IPS-15b (cell line): ENCODE data around the gene NAT8L.

ENCODE experiments used
- H3K27me3 ChIP-seq: one replicate; pipeline ENCODE4 v1.6.1; 2013; ENCODE audit warnings: low read length; ENCODE audit not compliant: control insufficient read depth, insufficient read depth
- H3K36me3 ChIP-seq: one replicate; pipeline ENCODE4 v1.6.1; 2013; ENCODE audit warnings: low read length; ENCODE audit not compliant: control insufficient read depth, insufficient read depth
- H3K4me1 ChIP-seq: one replicate; pipeline ENCODE4 v1.6.1; 2013; ENCODE audit warnings: mild to moderate bottlenecking, low read length; ENCODE audit not compliant: control insufficient read depth, insufficient read depth
- H3K4me3 ChIP-seq: one replicate; pipeline ENCODE4 v1.5.1; 2013; ENCODE audit warnings: low read depth, low read length
- H3K9ac ChIP-seq: one replicate; pipeline ENCODE4 v1.6.1; 2013; ENCODE audit warnings: low read depth, mild to moderate bottlenecking, low read length
- H3K9me3 ChIP-seq: one replicate; pipeline ENCODE4 v1.6.1; 2013; ENCODE audit warnings: mild to moderate bottlenecking, low read length; ENCODE audit not compliant: control insufficient read depth, insufficient read depth

NAT8L gene

DNA sequence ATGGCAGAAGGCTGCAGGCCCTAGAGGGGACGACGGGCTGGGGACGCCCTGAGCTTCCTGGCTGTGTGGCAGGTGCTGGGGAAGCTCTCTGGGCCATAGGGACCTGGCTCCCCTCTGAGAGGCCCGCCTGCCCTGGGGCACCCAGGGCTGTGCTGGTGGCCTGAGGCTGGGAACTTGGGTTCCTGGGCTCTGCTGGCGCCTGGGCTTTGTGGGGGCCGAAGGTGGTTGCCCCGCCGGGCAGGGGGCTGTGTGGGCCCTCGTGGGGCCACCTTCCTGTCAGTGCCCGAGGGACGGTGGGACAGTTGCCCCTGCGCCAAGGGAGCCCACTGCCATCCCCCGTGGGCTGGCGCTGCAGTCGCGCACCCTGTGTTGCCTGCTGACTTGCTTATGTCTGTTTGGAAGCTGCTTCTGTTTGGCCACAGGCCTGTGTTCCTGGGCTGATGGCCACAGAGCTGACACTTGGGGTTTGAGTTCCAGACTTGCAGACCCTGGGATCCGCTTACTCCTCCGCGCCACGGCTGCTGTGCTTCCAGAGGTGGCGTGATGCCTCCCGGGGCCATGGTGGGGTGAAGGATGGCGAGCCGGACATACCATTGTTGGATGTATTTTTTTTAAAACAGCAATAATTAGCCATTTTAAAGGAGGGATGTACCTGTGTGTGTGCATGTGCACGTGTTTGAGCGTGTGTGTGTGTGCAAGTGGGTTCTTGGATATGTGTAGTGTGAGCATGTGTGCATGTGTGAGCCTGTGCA lies 8.5 kb downstream of the NAT8L start:
- peaks cover 2% of the 10 kb centered on the region for H3K4me1 ChIP-seq
- no peaks in the 10 kb centered on the region for H3K36me3 ChIP-seq
- H3K4me3 ChIP-seq = no peak overlapping the region
- no peaks in the 10 kb centered on the region for H3K27me3 ChIP-seq
- H3K9ac ChIP-seq = no peak overlapping the region
- H3K9me3 ChIP-seq = no peaks in the 10 kb centered on the region

DNA sequence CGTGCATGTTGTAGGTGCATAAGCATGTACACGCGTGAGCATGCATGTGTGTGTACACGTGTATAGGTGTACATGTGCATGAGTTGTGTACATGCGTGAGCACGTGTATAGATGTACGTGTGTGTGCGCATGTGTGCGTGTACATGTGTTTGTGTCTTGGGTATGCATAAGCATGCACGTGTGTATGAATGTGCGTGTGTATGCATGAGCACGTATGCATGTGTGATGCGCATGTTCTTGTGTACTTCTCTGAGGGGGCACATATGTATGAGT lies 9.0 kb downstream of the NAT8L start:
- Histone ChIP-seq H3K4me1 (peaks cover 2% of the 10 kb centered on the region), H3K36me3 (no peaks in the 10 kb centered on the region), H3K4me3 (no peak overlapping the region), H3K9me3 (no peaks in the 10 kb centered on the region), H3K27me3 (no peaks in the 10 kb centered on the region), H3K9ac (no peak overlapping the region)

DNA sequence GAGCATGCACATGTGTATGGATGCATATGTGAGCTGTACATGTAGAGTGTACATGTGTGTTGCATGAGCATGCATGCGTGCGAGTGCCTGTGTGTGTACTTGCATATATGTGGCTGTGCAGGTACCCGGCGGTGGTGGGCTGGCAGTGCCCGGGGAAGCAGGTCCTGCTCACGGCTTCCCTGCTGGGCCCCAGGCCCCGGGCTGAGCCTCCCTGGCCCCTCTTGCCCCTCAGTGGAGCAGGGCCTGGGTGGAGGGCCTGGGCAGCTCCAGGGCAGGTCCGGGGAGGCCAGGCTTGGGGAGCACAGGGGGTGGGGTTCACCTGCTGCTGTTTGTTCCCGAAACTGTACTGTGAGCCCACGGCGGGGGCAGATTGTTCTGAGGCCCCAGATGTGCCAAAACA lies 9.4 kb downstream of the NAT8L start:
- Histone ChIP-seq H3K27me3 (no peaks in the 10 kb centered on the region), H3K4me1 (peaks cover 2% of the 10 kb centered on the region), H3K9me3 (no peaks in the 10 kb centered on the region)

DNA sequence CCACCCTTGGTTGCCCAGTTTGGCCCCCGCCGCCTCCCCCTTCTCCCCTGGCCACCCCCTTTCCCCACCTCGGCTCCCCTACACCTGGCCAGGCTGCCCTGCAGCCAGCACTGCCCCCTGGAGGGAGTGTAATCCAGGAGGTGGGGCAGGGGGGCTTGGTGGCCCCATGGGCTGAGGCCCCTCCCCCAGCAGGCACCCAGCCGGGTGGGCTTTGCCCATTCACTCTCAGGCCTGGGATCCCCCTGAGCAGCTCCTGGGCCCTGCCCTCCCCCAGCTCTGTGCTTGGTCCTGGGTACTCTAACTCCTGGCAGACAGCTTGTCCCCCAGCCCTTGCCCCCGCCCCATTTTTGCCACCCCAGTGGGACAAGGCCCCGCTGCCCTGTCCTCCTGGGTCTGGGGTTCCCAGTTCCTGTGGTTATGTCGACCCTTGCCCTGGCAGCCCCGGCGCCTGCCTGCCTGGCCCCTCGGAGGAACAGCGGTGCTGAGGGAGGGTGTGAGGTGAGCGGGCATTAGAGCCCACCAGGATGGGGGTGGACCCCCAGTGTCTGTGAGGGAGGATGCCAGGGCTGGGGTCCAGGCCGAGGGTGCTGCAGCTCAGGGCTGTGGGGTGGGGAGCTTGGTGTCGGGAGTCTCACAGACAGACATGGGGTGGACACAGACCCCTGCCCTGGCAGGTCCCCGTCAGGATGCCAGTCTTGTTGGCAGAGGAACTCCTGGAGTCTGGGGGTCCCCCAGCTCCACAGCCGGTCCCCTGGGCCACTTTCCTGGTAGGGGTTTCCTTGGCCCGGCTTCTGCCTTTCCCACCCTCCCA lies 10.2 kb downstream of the NAT8L start:
- Histone ChIP-seq H3K27me3 (no peaks in the 10 kb centered on the region), H3K9ac (no peak overlapping the region), H3K4me1 (peaks cover 2% of the 10 kb centered on the region), H3K4me3 (no peak overlapping the region), H3K9me3 (no peaks in the 10 kb centered on the region), H3K36me3 (no peaks in the 10 kb centered on the region)

More for the DNA sequence above, 9.4 kb downstream of the NAT8L start:
- no peak overlapping the region for H3K9ac ChIP-seq
- no peaks in the 10 kb centered on the region for H3K36me3 ChIP-seq
- H3K4me3 ChIP-seq = no peak overlapping the region

DNA sequence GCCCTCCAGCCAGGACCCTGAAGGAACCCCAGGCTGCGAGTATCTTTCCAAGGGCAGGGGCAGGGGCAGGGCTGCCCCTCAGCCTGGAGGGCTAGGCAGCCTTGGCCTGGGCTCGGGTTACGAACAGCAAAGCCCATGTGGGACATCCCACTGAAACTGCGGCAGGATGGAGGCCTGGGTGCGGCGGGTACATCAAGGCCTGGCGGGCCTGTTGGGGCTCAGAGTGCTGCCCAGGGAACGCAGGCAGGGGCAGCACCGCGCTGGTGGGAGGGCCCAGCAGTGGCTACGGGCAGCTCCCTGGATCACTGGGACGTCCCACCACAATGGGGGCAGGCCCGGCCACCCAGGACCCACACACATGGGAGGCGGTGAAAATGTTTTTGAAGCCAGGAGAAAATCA lies 10.9 kb downstream of the NAT8L start:
- no peak overlapping the region for H3K9ac ChIP-seq
- no peaks in the 10 kb centered on the region for H3K9me3 ChIP-seq

DNA sequence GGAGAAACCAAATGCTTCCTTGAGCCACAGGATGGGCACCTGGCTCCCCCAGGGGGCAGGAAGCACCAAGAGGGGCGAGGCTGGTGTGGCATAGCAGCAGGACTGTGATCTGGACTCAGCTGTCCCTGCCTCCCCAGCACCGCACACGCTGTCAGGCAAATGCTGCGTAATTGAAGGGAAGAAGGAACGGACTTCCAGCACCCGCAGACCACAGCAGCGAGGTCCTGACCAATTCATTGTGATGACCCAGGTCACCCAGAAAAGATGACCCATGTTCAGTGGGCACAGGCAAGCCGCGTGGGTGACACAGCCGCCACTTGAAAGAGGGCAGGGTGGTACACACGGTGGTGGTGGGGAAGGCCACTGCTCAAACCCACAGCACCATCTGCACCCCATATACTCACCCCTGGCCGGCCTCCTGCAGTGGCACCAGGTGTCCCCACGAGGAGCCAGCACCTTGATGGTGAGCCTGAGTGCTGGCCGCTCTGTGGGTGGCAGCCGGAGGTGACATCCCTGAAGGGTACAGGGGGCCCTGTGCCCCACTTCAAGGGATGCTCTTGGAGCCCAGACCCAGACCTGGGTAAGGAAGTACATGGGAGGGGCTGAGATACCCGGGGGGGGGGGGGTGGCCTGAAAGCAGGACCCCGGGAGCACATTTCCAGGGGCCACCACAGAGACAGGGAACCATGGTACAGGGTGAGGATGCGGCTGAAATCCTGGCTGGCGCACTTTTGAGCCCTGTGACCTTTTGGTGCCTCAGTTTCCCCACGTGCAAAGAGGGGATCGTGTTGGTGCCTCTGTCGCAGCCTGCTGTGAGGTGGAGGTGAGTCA lies 11.5 kb downstream of the NAT8L start:
- Histone ChIP-seq H3K9ac (no peak overlapping the region), H3K4me3 (no peak overlapping the region), H3K4me1 (peaks cover 2% of the 10 kb centered on the region), H3K27me3 (no peaks in the 10 kb centered on the region), H3K9me3 (no peaks in the 10 kb centered on the region), H3K36me3 (no peaks in the 10 kb centered on the region)

More for the DNA sequence above, 10.9 kb downstream of the NAT8L start:
- no peaks in the 10 kb centered on the region for H3K27me3 ChIP-seq
- H3K4me3 ChIP-seq = no peak overlapping the region
- no peaks in the 10 kb centered on the region for H3K36me3 ChIP-seq
- H3K4me1 ChIP-seq = peaks cover 2% of the 10 kb centered on the region

DNA sequence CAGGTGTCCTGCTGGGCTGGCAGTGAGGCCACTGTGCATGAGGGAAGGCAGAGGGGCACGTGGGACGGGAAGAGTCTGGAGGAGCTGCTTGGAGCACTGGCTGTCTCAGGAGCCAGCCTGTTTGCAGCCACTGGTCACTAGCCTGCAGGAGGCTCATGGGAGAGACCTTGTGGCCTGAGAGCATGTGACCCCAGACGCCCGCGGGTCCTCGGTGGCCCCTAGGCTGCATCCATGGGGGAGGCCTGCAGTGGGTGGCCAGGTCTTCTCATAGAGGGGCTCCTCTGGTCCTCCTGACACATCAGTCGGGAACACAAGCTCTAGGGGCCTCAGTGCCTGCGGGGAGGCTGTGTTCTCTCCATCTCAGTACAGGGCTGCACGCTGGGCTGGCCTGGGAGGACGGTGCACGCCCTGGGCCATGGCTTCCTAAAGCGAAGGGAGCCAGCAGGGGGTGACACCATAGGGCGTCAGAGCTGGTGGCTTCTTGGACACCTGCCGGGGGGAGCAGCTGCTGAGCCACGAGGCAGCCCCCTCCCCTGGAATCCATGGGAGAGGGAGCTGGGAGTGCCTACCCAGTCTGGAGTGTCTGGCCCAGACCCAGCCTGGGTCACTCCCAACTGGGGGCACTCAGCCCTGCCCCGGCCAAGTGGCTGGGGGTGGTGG lies 12.3 kb downstream of the NAT8L start:
- Histone ChIP-seq H3K4me3 (no peak overlapping the region), H3K27me3 (no peaks in the 10 kb centered on the region), H3K4me1 (peaks cover 2% of the 10 kb centered on the region), H3K36me3 (no peaks in the 10 kb centered on the region), H3K9ac (no peak overlapping the region), H3K9me3 (no peaks in the 10 kb centered on the region)

DNA sequence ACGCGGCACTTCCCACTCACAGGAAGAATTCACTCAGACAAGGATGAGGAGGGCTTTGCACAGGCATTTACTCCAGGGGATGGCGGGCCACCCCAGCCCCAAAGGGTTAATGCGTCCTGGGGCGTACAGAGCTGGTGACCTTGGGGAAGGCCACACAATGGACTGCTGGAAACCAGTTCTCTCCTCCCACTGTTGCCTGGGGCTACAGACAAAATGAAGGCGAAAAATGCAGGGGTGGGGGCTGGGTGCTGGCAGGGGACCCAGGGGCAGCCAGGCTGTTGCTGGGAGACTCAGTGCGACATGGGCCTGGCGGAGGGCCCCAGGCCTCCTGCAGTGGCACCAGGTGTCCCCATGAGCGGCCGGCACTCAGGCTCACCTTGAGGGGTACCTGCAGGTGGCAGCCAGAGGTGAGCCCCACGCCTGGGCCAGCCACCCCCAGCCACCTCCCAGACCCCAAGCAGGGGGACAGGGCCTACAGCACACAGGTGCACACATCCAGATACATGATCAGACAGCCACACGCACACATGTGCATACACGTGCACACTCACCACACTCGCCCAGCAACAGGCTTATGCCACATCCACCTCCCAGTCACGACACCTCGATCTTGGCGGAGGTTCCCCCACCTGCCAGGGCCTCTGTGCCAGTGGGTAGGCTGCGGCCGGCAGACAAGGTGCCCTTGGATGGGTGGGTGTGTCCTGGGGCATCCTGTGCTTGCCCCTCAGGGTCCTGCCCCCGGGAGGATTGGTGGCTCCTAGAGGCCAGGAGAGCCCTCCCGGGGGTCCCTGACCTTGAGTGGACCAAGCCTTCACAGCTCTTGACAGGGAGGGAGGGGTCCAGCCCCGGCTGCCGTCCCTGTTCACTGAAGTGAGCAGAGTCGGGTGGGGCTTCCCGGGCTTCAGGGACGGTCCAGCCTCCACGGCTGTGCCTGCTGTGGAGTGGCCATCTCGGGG lies 13.1 kb downstream of the NAT8L start:
- Histone ChIP-seq H3K27me3 (no peaks in the 10 kb centered on the region), H3K9ac (no peak overlapping the region), H3K9me3 (no peaks in the 10 kb centered on the region), H3K4me1 (peaks cover 2% of the 10 kb centered on the region), H3K4me3 (no peak overlapping the region), H3K36me3 (no peaks in the 10 kb centered on the region)

DNA sequence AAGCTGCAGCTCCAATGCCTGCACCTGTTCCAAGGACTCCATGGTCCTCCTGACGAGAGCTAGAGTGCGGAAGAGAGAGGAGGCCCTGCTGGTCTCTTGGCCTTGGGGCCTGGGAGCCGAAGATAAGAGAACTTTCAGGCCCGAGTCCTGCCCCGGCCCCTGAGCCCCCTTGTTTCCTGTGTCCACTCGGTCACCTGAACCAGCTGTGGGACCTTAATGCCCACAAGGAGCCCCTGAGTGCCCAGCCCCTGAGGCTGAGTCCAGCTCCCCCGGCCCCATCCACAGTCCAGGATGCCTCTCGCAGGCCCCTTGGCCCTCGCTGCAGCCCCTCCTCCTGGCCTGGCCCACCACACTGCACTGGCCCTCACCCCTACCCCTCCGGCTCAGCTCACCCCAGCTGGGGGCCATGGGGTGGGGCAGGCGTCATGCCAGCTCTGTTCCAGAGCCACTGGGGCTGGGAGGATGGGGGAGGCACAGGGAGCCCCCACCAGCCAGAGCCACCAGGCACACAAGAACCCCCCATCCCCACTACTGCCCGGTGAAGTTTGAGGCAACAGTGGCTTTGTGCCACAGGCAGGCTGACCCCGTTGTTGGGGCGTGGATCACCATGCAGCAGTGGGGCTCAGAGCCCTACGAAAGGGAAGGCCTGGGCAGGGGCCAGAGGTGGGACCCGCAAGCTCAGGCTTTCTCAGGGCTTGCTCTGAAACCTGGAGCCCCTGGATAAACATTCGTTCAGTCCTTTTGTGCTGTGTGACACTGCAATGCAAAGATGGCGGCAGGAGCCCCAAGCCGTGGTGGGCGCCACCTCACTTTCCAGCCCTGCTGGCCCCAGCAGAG lies 14.1 kb downstream of the NAT8L start:
- Histone ChIP-seq H3K9me3 (no peaks in the 10 kb centered on the region), H3K4me3 (no peak overlapping the region), H3K27me3 (no peaks in the 10 kb centered on the region), H3K9ac (no peak overlapping the region), H3K4me1 (peaks cover 2% of the 10 kb centered on the region), H3K36me3 (no peaks in the 10 kb centered on the region)

DNA sequence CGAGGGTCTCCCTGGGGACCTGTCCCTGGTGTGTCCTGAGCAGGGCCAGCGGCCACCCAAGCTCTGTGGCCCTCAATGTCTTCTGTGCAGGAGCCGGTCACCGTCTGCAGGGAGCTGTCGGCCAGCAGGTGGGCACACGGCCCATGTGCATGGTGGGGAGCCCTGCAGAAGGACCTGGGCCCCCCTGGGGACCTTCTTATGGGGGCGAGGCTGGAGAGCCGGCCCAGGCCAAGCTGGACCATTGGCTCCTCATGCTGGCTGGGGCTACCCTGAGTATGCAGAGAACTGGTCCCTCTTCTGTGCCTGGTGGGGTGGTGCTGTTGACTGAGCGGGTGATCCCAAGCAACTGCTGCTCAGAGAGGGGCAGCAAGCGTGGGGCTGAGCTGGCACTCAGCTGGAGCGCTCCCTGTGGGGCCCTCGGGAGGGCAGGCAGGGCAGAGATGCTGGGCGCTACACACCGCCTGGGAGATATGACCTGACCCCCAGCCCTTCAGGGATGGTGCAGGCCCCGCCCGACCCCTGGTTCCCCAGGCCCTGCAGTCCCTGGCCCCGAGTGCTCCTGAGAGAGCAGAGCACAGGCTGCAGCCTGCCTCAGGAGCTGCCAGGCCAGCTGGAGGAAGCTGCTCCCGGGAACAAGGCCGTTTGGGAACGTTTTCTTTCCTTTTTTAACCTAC lies 14.8 kb downstream of the NAT8L start:
- Histone ChIP-seq H3K36me3 (no peaks in the 10 kb centered on the region), H3K27me3 (no peaks in the 10 kb centered on the region), H3K9ac (no peak overlapping the region), H3K4me3 (no peak overlapping the region), H3K4me1 (peaks cover 2% of the 10 kb centered on the region), H3K9me3 (no peaks in the 10 kb centered on the region)
